ENCODE measurements around the gene OXER1. TPM values are rescaled to one million over a fixed set of nuclear protein-coding genes. Genes with fewer than 3 reads are reported as not detected.

Gene OXER1
- total and polyA plus RNA-seq, 2 of the 13 experiments (the other 11 are each of a cell fraction or from before 2014, with no cell fraction given): 8.0 to 9.0 TPM

- TF ChIP-seq ZNF710 (CRISPR knock-in tag; IDR thresholded peaks at IDR 0.05; ENCODE audit: borderline replicate concordance) (no peak), MAFF (IDR thresholded peaks at IDR 0.05; ENCODE audit: low read depth, low read length) (no peak), ZNF773 (CRISPR knock-in tag; IDR thresholded peaks at IDR 0.05; ENCODE audit: borderline replicate concordance) (no peak), PBX3 (CRISPR knock-in tag; IDR thresholded peaks at IDR 0.05; ENCODE audit: borderline replicate concordance) (no peak), DMAP1 (CRISPR knock-in tag; IDR thresholded peaks at IDR 0.05) (no peak), ZNF530 (CRISPR knock-in tag; IDR thresholded peaks at IDR 0.05; ENCODE audit: low read depth) (no peak), MYNN (CRISPR knock-in tag; IDR thresholded peaks at IDR 0.05; ENCODE audit: low read depth) (no peak), RORA (CRISPR knock-in tag; IDR thresholded peaks at IDR 0.05) (no peak), KLF15 (CRISPR knock-in tag; IDR thresholded peaks at IDR 0.05; ENCODE audit: borderline replicate concordance) (no peak), TARDBP (CRISPR knock-in tag; IDR thresholded peaks at IDR 0.05) (no peak), ARID4A (CRISPR knock-in tag; IDR thresholded peaks at IDR 0.05; ENCODE audit: borderline replicate concordance) (peak; percentile 36; the same call in 1 of the 2 replicates), TBL1XR1 (IDR thresholded peaks at IDR 0.05; ENCODE audit: borderline replicate concordance, low read length, partially characterized antibody) (no peak), ZNF709 (CRISPR knock-in tag; IDR thresholded peaks at IDR 0.05) (no peak), ZNF414 (CRISPR knock-in tag; IDR thresholded peaks at IDR 0.05) (no peak), ZEB1 (IDR thresholded peaks at IDR 0.05; ENCODE audit: insufficient replicate concordance, low read depth) (no peak), ZBED4 (CRISPR knock-in tag; IDR thresholded peaks at IDR 0.05; ENCODE audit: borderline replicate concordance) (no peak), SMARCE1 (IDR thresholded peaks at IDR 0.05; ENCODE audit: borderline replicate concordance) (no peak), AHR (CRISPR knock-in tag; IDR thresholded peaks at IDR 0.05) (no peak)
Observed at GRCh38 chr2:42795841-42796301, 31.9 kb upstream of the OXER1 start (continued).
